Stomach smooth muscle (tissue), 2 donors: ENCODE data around the gene GPI.

ENCODE experiments used
- H3K27ac ChIP-seq: one replicate; pipeline ENCODE4 v1.7.0; 2013; ENCODE audit warnings: mild to moderate bottlenecking, low read length, inconsistent platforms
- H3K27me3 ChIP-seq, 2 donors: one replicate each; pipeline ENCODE4 v1.7.0; 2013; ENCODE audit warnings: low read length in 2 of 2; ENCODE audit not compliant: insufficient read depth in 2 of 2, control insufficient read depth in 1 of 2
- H3K36me3 ChIP-seq, 2 donors: one replicate each; pipeline ENCODE4 v1.7.0; 2013; ENCODE audit warnings: low read length in 2 of 2; ENCODE audit not compliant: control insufficient read depth in 2 of 2, insufficient read depth in 2 of 2
- H3K4me1 ChIP-seq: one replicate; pipeline ENCODE4 v1.7.0; 2013; ENCODE audit warnings: low read length; ENCODE audit not compliant: control insufficient read depth, insufficient read depth
- H3K4me3 ChIP-seq, 2 donors: one replicate each; pipeline ENCODE4 v1.7.0; 2013; ENCODE audit warnings: low read length in 2 of 2
- H3K9ac ChIP-seq, 2 donors: one replicate each; pipeline ENCODE4 v1.7.0; 2013; ENCODE audit warnings: low read length in 2 of 2, mild to moderate bottlenecking in 1 of 2
- H3K9me3 ChIP-seq, 2 donors: one replicate each; pipeline ENCODE4 v1.7.0; 2013; ENCODE audit warnings: low read length in 2 of 2; ENCODE audit not compliant: control insufficient read depth in 2 of 2
- donor health status: healthy.
- donor health status: Pancreatic carcinoma.

GPI gene

GRCh38 chr19:34429553-34429952, 64.6 kb downstream of the GPI start:
- no peak overlapping the region for H3K27ac ChIP-seq
- H3K9me3 ChIP-seq, result no peaks in the 10 kb centered on the region
- peak overlapping the region in 1 of 2 donors; percentile 82 for H3K9ac ChIP-seq
- H3K27me3 ChIP-seq, result no peaks in the 10 kb centered on the region
- H3K4me3 ChIP-seq, result peak overlapping the region; percentile 94 to 95
- H3K4me1 ChIP-seq, result peaks cover 28% of the 10 kb centered on the region
- H3K36me3 ChIP-seq, result peaks cover 4 to 7% of the 10 kb centered on the region in 2 donors

- Histone ChIP-seq H3K9me3 (no peaks in the 10 kb centered on the region), H3K4me1 (peaks cover 28% of the 10 kb centered on the region), H3K27me3 (no peaks in the 10 kb centered on the region), H3K4me3 (peak overlapping the region in 1 of 2 donors; percentile 35), H3K9ac (peak overlapping the region in 1 of 2 donors; percentile 7), H3K27ac (no peak overlapping the region), H3K36me3 (peaks cover 11 to 15% of the 10 kb centered on the region in 2 donors)
Measured at GRCh38 chr19:34430738-34431625, 66.0 kb downstream of the GPI start.

- peaks cover 11 to 20% of the 10 kb centered on the region in 2 donors for H3K36me3 ChIP-seq
- no peak overlapping the region for H3K27ac ChIP-seq
- H3K9ac ChIP-seq, result no peak overlapping the region
- peaks cover 28% of the 10 kb centered on the region for H3K4me1 ChIP-seq
- H3K4me3 ChIP-seq, result no peak overlapping the region
- no peaks in the 10 kb centered on the region for H3K9me3 ChIP-seq
- no peaks in the 10 kb centered on the region for H3K27me3 ChIP-seq
Measured at GRCh38 chr19:34431681-34432402, 66.8 kb downstream of the GPI start.

- H3K9me3 ChIP-seq, result no peaks in the 10 kb centered on the region
- no peaks in the 10 kb centered on the region for H3K27me3 ChIP-seq
- H3K4me1 ChIP-seq, result peaks cover 26% of the 10 kb centered on the region
- H3K36me3 ChIP-seq, result peaks cover 11 to 22% of the 10 kb centered on the region in 2 donors
- H3K4me3 ChIP-seq, result no peak overlapping the region
- no peak overlapping the region for H3K27ac ChIP-seq
- no peak overlapping the region for H3K9ac ChIP-seq
Measured at GRCh38 chr19:34432797-34433196, 67.8 kb downstream of the GPI start.

- Histone ChIP-seq H3K27me3 (no peaks in the 10 kb centered on the region), H3K9me3 (no peaks in the 10 kb centered on the region), H3K27ac (no peak overlapping the region), H3K9ac (no peak overlapping the region), H3K36me3 (peaks cover 18 to 22% of the 10 kb centered on the region in 2 donors), H3K4me3 (no peak overlapping the region), H3K4me1 (peaks cover 3% of the 10 kb centered on the region)
Measured at GRCh38 chr19:34436716-34437115, 71.7 kb downstream of the GPI start.

- Histone ChIP-seq H3K4me1 (no peaks in the 10 kb centered on the region), H3K27ac (no peak overlapping the region), H3K9me3 (no peaks in the 10 kb centered on the region), H3K36me3 (peaks cover 47 to 54% of the 10 kb centered on the region in 2 donors), H3K9ac (no peak overlapping the region), H3K4me3 (no peak overlapping the region), H3K27me3 (no peaks in the 10 kb centered on the region)
Measured at GRCh38 chr19:34448191-34448590, 83.2 kb downstream of the GPI start.
